Measurements from ENCODE around the gene PPIG.
"Not testable (repeated sequence)": the region's sequence is repeated elsewhere in the genome, so short reads cannot be mapped to it uniquely, and the experiment has no call there.

The PPIG gene

DNA sequence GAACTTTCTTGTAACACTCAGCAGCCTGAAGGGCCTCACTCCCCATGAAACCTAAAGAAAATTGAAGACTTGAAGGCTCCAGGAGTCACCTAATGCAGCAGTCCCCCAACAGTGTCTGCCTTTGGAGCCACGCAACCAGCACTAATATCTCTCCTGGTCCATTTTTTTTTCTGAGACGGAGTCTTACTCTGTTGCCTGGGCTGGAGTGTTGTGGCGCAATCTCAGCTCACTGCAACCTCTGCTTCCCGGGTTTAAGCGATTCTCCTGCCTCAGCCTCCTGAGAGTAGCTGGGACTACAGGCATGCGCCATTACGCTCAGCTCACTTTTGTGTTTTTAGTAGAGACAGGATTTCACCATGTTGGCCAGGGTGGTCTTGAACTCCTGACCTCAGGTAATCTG lies 12.4 kb downstream of the PPIG start:
- not testable (repeated sequence) for DNase-seq

DNA sequence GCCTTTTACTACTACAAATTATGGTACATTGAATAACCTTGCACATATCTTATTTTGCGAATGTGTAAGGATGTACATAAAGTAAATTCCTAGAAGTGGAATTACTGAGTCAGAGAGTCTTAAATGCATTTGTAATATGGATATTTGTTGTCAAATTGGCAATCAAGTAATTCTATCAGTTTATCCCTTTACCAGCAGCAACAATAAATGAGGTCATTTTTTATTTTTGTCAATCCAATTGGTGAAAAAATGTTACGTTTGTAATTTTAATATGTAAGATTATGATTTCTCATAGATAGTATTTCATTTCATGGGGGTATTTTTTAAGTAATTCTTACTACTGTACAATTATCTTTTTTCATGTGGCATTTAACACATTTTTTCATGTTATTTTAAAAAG lies 14.8 kb downstream of the PPIG start:
- no peak for DNase-seq

DNA sequence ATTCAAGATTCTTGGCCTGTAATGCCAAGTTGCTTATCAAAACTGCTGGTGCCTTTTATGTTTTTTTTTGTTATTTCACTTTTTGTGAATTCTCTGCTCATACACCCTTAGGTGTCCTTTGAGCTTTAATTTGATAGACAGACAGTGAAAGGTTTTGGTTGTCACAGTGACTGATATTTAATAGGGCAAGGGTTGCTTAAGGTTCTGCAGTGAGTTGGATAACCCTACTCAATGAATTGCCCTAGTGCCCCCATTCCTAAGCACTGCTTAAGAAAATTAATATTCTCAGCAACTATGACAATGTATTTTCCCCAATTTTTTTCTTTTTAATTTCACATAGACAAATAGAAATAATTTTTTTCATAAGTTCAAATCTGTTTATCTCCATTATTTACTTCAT lies 15.4 kb downstream of the PPIG start:
- DNase-seq, result no peak

DNA sequence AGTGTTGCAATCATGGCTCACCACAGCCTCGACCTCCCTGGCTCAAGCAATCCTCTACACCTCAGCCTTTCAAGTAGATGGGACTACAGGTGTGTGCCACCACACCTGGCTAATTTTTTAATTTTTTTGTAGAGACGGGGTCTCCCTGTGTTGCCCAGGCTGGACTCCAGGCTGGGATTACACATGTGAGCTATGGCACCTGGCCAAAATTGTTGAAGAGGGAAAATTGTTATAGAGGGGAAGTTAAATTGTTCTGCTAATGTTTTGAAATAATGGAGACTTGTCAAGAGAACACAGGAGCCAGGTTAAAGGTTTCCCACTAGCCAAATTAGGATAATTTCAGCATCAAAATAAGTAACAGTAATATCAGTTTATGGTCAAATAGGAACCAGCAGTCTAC lies 25.1 kb downstream of the PPIG start:
- DNase-seq, result no peak

DNA sequence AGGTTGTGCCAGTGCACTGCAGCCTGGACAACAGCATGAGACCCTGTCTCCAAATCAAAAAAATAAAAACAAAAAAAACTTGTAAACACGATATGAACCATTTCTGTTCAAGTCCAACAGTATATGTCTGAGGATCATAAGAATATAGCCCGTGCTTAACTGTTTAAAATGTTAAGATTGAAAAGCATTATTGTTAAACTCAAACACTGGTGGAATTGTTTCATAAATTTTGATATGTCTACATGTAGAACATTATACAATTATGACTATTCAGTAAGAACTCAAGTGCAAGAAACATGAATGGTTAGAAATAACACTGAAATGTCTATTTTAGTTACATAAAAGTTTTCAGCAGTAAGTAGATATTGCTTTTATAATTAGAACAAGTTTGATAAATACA lies 29.7 kb downstream of the PPIG start:
- DNase-seq, result no peak

GRCh38 chr2:169615982-169616381 lies 31.8 kb downstream of the PPIG start:
- DNase-seq, result not testable (repeated sequence)

DNA sequence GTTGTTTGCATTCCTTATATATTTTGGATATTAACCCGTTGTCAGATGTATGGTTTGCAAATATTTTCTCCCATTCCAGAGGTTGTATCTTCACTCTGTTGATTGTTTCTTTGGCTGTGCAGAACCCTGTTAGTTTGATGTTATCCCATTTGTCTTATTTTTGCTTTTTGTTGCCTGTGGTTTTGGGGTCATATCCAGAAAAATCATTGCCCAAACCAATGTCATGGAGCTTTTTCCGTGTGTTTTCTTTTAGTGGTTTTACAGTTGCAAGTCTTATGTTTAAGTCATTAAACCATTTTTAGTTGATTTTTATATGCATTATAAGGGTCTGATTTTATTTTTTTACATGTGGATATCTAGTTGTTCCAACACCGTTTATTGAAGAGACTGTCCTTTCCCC lies 35.8 kb downstream of the PPIG start:
- DNase-seq, result no peak

GRCh38 chr2:169620509-169620908 lies 36.4 kb downstream of the PPIG start:
- no peak for DNase-seq

GRCh38 chr2:169623235-169623634 lies 39.1 kb downstream of the PPIG start:
- no peak for DNase-seq

DNA sequence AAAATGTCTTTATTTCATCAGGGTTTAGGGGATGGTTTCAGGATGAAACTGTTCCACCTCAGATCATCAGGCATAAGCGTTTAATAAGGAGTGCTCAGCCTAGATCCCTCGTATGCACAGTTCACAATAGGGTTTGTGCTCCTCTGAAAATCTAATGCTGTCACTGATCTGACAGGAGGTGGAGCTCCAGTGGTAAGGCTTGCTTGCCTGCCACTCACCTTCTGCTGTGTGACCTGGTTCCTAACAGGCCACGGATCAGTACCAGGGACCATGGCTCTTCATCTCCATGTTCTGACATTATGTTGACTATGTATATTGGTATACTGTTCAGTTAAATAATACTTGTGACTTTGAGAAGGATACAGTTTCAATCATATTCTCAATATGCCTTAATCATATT lies 41.6 kb downstream of the PPIG start:
- no peak for DNase-seq

GRCh38 chr2:169636440-169637097 lies 52.4 kb downstream of the PPIG start:
- DNase-seq, result no peak

GRCh38 chr2:169637620-169638019 lies 53.5 kb downstream of the PPIG start:
- no peak for DNase-seq

GRCh38 chr2:169640104-169640503 lies 56.0 kb downstream of the PPIG start:
- no peak for DNase-seq

GRCh38 chr2:169641464-169641863 lies 57.3 kb downstream of the PPIG start:
- no peak for DNase-seq

DNA sequence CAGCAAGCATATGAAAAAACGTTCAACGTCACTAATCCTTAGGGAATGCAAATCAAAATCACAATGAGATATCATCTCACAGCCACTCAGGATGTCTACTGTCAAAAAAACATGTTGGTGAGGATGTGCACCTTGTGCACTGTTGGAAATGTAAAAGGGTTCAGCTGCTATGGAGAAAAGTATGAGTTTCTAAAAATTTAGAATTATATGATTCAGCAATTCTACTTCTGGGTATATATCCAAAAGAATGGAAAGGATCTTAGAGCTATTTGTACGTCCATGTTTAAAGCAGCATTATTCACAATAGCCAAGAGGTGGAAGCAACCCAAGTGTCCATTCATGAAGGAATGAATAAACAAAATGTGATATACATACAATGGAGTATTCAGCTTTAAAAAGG lies 60.0 kb downstream of the PPIG start:
- DNase-seq, result no peak

- DNase-seq, result no peak
These were observed 63.3 kb downstream of the PPIG start for GRCh38 chr2:169647496-169647895.

- no peak for DNase-seq
These were observed 65.1 kb downstream of the PPIG start for GRCh38 chr2:169649278-169649677.

- DNase-seq, result no peak
These were observed 69.5 kb downstream of the PPIG start for GRCh38 chr2:169653636-169654035.

- DNase-seq, result no peak
These were observed 72.0 kb downstream of the PPIG start for GRCh38 chr2:169656164-169656563.

- no peak for DNase-seq
These were observed 74.7 kb downstream of the PPIG start for GRCh38 chr2:169658877-169659276.

GRCh38 chr2:169659320-169659719 lies 75.2 kb downstream of the PPIG start:
- no peak for DNase-seq

DNA sequence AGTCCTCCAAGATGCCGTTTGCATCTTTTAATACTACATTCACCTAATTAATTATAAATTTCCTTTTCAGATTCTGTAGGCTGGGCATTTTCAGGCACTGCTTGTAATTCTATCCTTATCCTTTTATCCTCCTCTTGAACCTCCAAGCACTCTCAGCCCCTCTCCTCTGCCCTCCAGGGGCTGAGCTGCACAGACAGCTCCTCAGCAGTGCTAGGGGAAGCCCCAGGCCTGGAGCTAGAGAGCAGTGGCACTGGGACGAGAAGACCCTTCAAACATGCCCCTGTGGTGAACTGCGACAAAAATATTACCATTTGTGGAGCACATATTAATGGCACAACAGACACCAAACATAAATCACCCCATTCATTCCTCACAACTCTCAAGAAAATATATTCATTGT lies 77.1 kb downstream of the PPIG start:
- DNase-seq, result no peak

DNA sequence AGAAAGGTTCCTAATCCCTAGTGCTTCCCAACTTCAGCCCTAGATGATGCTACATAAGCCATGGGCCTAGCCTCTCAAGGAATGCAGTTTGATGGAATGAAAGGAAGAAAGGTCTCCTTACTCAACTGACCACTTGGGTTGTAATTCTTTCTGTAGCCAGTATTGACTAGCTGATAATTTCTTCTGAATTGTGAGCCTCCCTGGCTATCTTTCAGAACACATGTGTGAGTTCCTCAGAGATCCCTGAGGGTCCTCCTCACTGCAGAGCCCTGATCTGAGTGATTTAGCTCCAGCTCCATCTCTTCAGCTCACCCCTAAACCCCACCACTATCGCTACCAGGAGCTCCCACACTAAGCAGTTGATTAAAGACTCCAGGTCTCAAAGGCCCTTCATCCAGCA lies 78.6 kb downstream of the PPIG start:
- DNase-seq, result no peak

DNA sequence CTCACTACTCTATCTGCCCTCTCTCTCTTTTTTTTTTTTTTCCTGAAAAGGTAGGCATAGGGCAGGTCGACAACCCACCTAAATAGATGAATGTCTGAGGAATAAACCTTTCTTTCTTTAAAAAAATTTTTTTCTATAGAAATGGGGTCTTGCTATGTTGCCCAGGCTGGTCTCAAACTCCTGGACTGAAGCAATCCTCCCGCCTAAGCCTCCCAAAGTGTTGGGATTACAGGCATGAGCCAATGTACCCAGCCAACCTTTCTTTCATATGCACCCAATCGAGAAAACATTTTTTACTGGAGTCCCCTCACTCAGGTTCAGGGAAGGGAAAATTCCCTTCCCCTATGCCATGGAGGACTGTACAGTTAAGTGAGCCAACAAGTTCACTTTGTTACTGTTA lies 79.1 kb downstream of the PPIG start:
- no peak for DNase-seq

DNA sequence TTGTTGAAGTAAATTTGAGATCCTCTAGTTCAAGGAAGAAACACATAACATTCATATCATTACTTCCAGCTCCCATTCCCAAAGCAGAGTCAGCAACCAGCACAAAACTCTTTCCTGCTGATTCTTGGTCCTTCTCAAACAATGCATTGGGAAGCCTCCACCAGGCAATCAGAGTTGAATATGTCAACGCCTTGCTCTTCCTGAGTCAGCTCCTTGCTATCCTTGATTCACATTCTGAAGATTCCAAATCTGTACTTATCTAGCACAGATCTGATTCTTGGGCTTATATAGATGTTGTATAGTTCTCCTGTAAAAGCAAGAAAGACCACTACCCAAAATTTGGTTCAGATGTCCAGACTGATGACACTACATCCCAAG lies 80.4 kb downstream of the PPIG start:
- no peak for DNase-seq
